GM10266 (cell line): ENCODE measurements around the gene HS3ST5.

Source experiments
- DNase-seq: peaks from one replicate; pipeline ENCODE4 v3.0.0; 2012; ENCODE audit errors: extremely low spot score
- CTCF ChIP-seq: IDR thresholded peaks from 2 replicates; pipeline ENCODE4 v1.5.1; 2012; ENCODE audit warnings: mild to moderate bottlenecking, low read depth; ENCODE audit not compliant: control insufficient read depth, insufficient read depth; ENCODE audit errors: missing control alignments

HS3ST5 gene

GRCh38 chr6:114258376-114258775 is 84.4 kb downstream of the HS3ST5 start:
- DNase-seq = no peak
- no peak for TF ChIP-seq CTCF

GRCh38 chr6:114253431-114253830 is 89.4 kb downstream of the HS3ST5 start:
- DNase-seq = no peak
- no peak for TF ChIP-seq CTCF

GRCh38 chr6:114249522-114249921 is 93.3 kb downstream of the HS3ST5 start:
- DNase-seq = no peak
- no peak for TF ChIP-seq CTCF

- no peak for DNase-seq
- TF ChIP-seq CTCF = no peak
Observed at GRCh38 chr6:114247101-114247500, 95.7 kb downstream of the HS3ST5 start.

GRCh38 chr6:114240796-114241195 is 102.0 kb downstream of the HS3ST5 start:
- TF ChIP-seq CTCF = no peak
- no peak for DNase-seq

- TF ChIP-seq CTCF = no peak
Observed at GRCh38 chr6:114228675-114229074, 114.1 kb downstream of the HS3ST5 start.

GRCh38 chr6:114227944-114228468 is 114.8 kb downstream of the HS3ST5 start:
- DNase-seq = no peak
- no peak for TF ChIP-seq CTCF

More at GRCh38 chr6:114228675-114229074, 114.1 kb downstream of the HS3ST5 start:
- no peak for DNase-seq
